Transverse colon (tissue), 3 donors: ENCODE measurements around the gene SLPI.

Source experiments
- POLR2A ChIP-seq: fragments of 450-650 bp; IDR thresholded peaks from one replicate; pipeline ENCODE4 v1.6.1; 2016; ENCODE audit warnings: antibody characterized with exemption, mild to moderate bottlenecking, moderate library complexity
- POLR2AphosphoS5 ChIP-seq, 3 donors: sonication (generic); formaldehyde crosslinking; IDR thresholded peaks; one replicate each; pipeline ENCODE4 v1.6.1; 2016; ENCODE audit warnings: antibody characterized with exemption in 3 of 3

GRCh38 chr20:45282700-45283550 lies 28.6 kb upstream of the SLPI start:
- TF ChIP-seq POLR2AphosphoS5 (IDR thresholded peaks at IDR 0.05) (no peak), POLR2A (no peak)
